Peyer's patch (tissue), 4 donors: ENCODE data around the gene SLC35D2. TPM values are rescaled to one million over a fixed set of nuclear protein-coding genes. Genes with fewer than 3 reads are reported as not detected.

Experiments
- DNase-seq, 3 donors: peaks; one replicate each; pipeline ENCODE4 v3.0.0-alpha.2; 2017 to 2019
- H3K27ac ChIP-seq, 4 donors: fragments of 200-600 bp; sonication (generic); one replicate each; pipeline ENCODE4 v1.5.1; 2016 to 2019
- H3K27me3 ChIP-seq, 2 donors: fragments of 200-600 bp; sonication (generic); one replicate each; pipeline ENCODE4 v1.5.1; 2019
- H3K36me3 ChIP-seq, 3 donors: fragments of 200-600 bp; sonication (generic); one replicate each; pipeline ENCODE4 v1.5.1; 2016 to 2019
- H3K4me1 ChIP-seq, 4 donors: fragments of 200-600 bp; sonication (generic); one replicate each; pipeline ENCODE4 v1.5.1; 2016 to 2019
- H3K4me3 ChIP-seq, 4 donors: fragments of 200-600 bp; sonication (generic); 1 replicate in 3 of 4; 2 replicates in 1 of 4; pipeline ENCODE4 v1.5.1; 2016 to 2019; ENCODE audit warnings: mild to moderate bottlenecking in 1 of 4
- H3K9me3 ChIP-seq, 4 donors: fragments of 200-600 bp; sonication (generic); one replicate each; pipeline ENCODE4 v1.5.1; 2016 to 2019; ENCODE audit warnings: mild to moderate bottlenecking in 1 of 4
- CTCF ChIP-seq, 6 experiments: fragments of 450-650 bp in 4 of 6; fragments of 200-600 bp in 2 of 6; sonication (generic) in 1 of 6; IDR thresholded peaks; one replicate each; pipeline ENCODE4 v1.5.1; 2017 to 2019; ENCODE audit warnings: antibody characterized with exemption in 6 of 6, mild to moderate bottlenecking in 3 of 6, moderate library complexity in 1 of 6
- POLR2A ChIP-seq, 2 donors: fragments of 450-650 bp; IDR thresholded peaks; one replicate each; pipeline ENCODE4 v1.5.1; 2017; ENCODE audit warnings: antibody characterized with exemption in 2 of 2, mild to moderate bottlenecking in 2 of 2, moderate library complexity in 2 of 2
- total RNA-seq, 4 donors: library from RNA; depleted of rRNA; stranded (reverse); fragments of >200 nt; gene quantifications; one replicate each; pipeline ENCODE4 v1.1.0, GENCODE V29; 2016

SLC35D2 gene
- total RNA-seq, 4 donors from 2014 or later = 38.8 to 140 (median 84.9) TPM

GRCh38 chr9:96289392-96289791, 94.1 kb downstream of the SLC35D2 start:
- Histone ChIP-seq H3K36me3 (no peaks in the 10 kb centered on the region), H3K4me1 (no peaks in the 10 kb centered on the region), H3K9me3 (no peaks in the 10 kb centered on the region), H3K27ac (no peak overlapping the region), H3K27me3 (no peaks in the 10 kb centered on the region), H3K4me3 (no peak overlapping the region)
- no peak for DNase-seq
- TF ChIP-seq CTCF (IDR thresholded peaks at IDR 0.05) = no peak
- no peak for TF ChIP-seq POLR2A (IDR thresholded peaks at IDR 0.05)

- Histone ChIP-seq H3K27me3 (no peaks in the 10 kb centered on the region), H3K27ac (no peak overlapping the region), H3K9me3 (no peaks in the 10 kb centered on the region), H3K4me1 (no peaks in the 10 kb centered on the region), H3K4me3 (no peak overlapping the region), H3K36me3 (no peaks in the 10 kb centered on the region)
- TF ChIP-seq CTCF (IDR thresholded peaks at IDR 0.05) (no peak), POLR2A (IDR thresholded peaks at IDR 0.05) (no peak)
- DNase-seq = no peak
These were observed 101.9 kb downstream of the SLC35D2 start for GRCh38 chr9:96281641-96282040.

- Histone ChIP-seq H3K4me1 (no peaks in the 10 kb centered on the region), H3K36me3 (no peaks in the 10 kb centered on the region), H3K9me3 (peaks cover 0 to 4% (median 0%) of the 10 kb centered on the region in 4 donors), H3K27ac (no peak overlapping the region), H3K27me3 (no peaks in the 10 kb centered on the region), H3K4me3 (no peak overlapping the region)
- no peak for TF ChIP-seq POLR2A (IDR thresholded peaks at IDR 0.05)
- TF ChIP-seq CTCF (IDR thresholded peaks at IDR 0.05) = no peak
- DNase-seq = no peak
These were observed 103.6 kb downstream of the SLC35D2 start for GRCh38 chr9:96279932-96280331.

- Histone ChIP-seq H3K36me3 (no peaks in the 10 kb centered on the region), H3K27me3 (no peaks in the 10 kb centered on the region), H3K4me3 (no peak overlapping the region), H3K4me1 (no peaks in the 10 kb centered on the region), H3K9me3 (peaks cover 0 to 17% (median 5%) of the 10 kb centered on the region in 4 donors), H3K27ac (no peak overlapping the region)
- TF ChIP-seq POLR2A (IDR thresholded peaks at IDR 0.05) = no peak
- no peak for TF ChIP-seq CTCF (IDR thresholded peaks at IDR 0.05)
- DNase-seq = no peak
These were observed 108.6 kb downstream of the SLC35D2 start for GRCh38 chr9:96274939-96275338.

Other genes with a start within 250 kb of the SLC35D2 start
- gene HSD17B3, start 81.5 kb downstream of the SLC35D2 start, total RNA-seq = 10 to 100 TPM in 1 of 4 donors, 1 to 10 TPM in 2, not detected in 1; 1.6 to 14.5 (median 2.0) TPM
- gene ZNF367, start 34.7 kb upstream of the SLC35D2 start, total RNA-seq = 1 to 10 TPM; 1.5 to 7.4 (median 3.4) TPM
- gene HABP4, start 66.5 kb upstream of the SLC35D2 start, total RNA-seq = 10 to 100 TPM in 1 of 4 donors, 1 to 10 TPM in 3; 3.2 to 19.8 (median 5.1) TPM
- gene CDC14B, start 236.1 kb upstream of the SLC35D2 start, total RNA-seq = 10 to 100 TPM; 23.9 to 36.6 (median 35.7) TPM